GM18858 (cell line): ENCODE measurements around the gene NT5C1B.

ENCODE experiments used
- ATAC-seq: cut with Tn5 transposase; IDR thresholded peaks from one replicate; pipeline ENCODE4 v1.9.1; 2021; ENCODE audit not compliant: unreplicated experiment

The NT5C1B gene

GRCh38 chr2:18518116-18519111 lies 71.0 kb downstream of the NT5C1B start:
- ATAC-seq, result no peak

- ATAC-seq, result no peak
Measured at GRCh38 chr2:18517386-18517785, 72.0 kb downstream of the NT5C1B start.

GRCh38 chr2:18516112-18516511 lies 73.3 kb downstream of the NT5C1B start:
- ATAC-seq, result no peak

- ATAC-seq, result no peak
Measured at GRCh38 chr2:18514526-18515461, 74.6 kb downstream of the NT5C1B start.
